Activated T-helper 1 cell treated with anti-CD3 and anti-CD28 coated beads, Interleukin-12 subunit alpha, Interleukin-12 subunit beta, Interleukin-2, Interleukin-4 antibody, amounts not matched to agents 30 ng/mL and 10 ng/mL and 1 ng/mL, durations not matched to agents 14 hours and 24 hours and 36 hours (primary cell): ENCODE results near the gene NRXN3. TPM values are rescaled to one million over a fixed set of nuclear protein-coding genes. Genes with fewer than 3 reads are reported as not detected.

ENCODE experiments used
- DNase-seq: peaks from one replicate; pipeline ENCODE4 v3.0.0; 2021; ENCODE audit warnings: low spot score
- H3K27ac Mint-ChIP-seq: one replicate; pipeline ENCODE4 v1.8.0; 2021; ENCODE audit warnings: mild to moderate bottlenecking, mixed read lengths
- H3K27me3 Mint-ChIP-seq: one replicate; pipeline ENCODE4 v1.8.0; 2022; ENCODE audit warnings: mild to moderate bottlenecking, moderate library complexity, mixed read lengths; ENCODE audit not compliant: insufficient read depth
- H3K36me3 Mint-ChIP-seq: one replicate; pipeline ENCODE4 v1.8.0; 2021; ENCODE audit warnings: low read depth, mixed read lengths
- H3K4me1 Mint-ChIP-seq: one replicate; pipeline ENCODE4 v1.8.0; 2021; ENCODE audit warnings: low read depth, mixed read lengths
- H3K4me3 Mint-ChIP-seq: one replicate; pipeline ENCODE4 v1.8.0; 2021; ENCODE audit warnings: mild to moderate bottlenecking, moderate library complexity, mixed read lengths
- H3K9me3 Mint-ChIP-seq: one replicate; pipeline ENCODE4 v1.8.0; 2021; ENCODE audit warnings: mixed read lengths
- intact Hi-C: fragments of 100-400 bp; cut with micrococcal nuclease; formaldehyde crosslinking; loops from one replicate; pipeline ENCODE4 v1.15.1; 2024
- total RNA-seq: library from RNA; stranded (reverse); gene quantifications from 2 replicates; pipeline ENCODE4 v1.2.3, GENCODE V29; 2022

Gene NRXN3
- total RNA-seq, 1 donor from 2014 or later: not detected

DNA sequence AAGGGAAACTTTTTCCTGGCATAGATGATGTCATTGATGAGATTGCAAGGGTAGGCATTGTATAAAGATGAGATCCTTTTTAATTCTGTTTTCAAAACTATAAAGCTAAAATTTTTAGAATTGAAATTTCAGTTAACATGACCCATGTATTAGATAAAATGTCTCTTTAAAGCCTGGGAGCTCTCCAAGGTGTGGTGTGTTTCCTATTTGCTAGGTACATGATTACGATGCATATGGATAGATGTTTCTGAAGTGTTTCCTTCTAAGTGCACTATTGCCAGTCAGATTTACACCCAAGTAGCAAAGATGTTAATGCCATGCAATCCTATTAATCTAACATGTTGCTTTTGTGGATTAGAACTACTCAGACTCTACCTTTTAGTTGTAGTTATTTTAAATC, 1206.4 kb downstream of the NRXN3 start:
- intact Hi-C loops: no loop called here
- H3K36me3 Mint-ChIP-seq: no peaks in the 10 kb centered on the region
- no peak for DNase-seq
- H3K27ac Mint-ChIP-seq: no peak overlapping the region
- H3K4me3 Mint-ChIP-seq: no peak overlapping the region
- no peaks in the 10 kb centered on the region for H3K4me1 Mint-ChIP-seq
- no peaks in the 10 kb centered on the region for H3K9me3 Mint-ChIP-seq
- no peaks in the 10 kb centered on the region for H3K27me3 Mint-ChIP-seq

DNA sequence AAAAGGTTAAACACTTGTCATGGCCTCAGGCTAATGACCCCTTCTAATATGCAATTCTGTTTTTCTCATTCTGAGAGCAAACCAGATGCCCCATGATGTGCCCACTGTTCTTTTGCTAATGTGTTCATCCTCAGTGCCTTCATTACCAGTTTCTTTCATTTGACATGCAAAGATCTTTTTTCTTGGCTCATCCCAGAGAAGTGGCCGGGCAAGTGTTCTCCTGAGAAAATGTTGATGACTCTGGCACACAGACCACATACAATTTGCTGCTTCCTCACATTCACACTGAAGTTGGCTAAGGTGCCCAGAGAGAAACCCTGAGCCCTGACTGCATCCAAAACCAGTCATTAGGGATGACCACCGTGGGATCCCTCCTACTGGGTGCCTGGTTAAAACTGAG, 1207.8 kb downstream of the NRXN3 start:
- DNase-seq: no peak
- no peak overlapping the region for H3K27ac Mint-ChIP-seq
- H3K4me3 Mint-ChIP-seq: no peak overlapping the region
- intact Hi-C loops: no loop called here
- no peaks in the 10 kb centered on the region for H3K36me3 Mint-ChIP-seq
- no peaks in the 10 kb centered on the region for H3K4me1 Mint-ChIP-seq
- no peaks in the 10 kb centered on the region for H3K9me3 Mint-ChIP-seq
- no peaks in the 10 kb centered on the region for H3K27me3 Mint-ChIP-seq

DNA sequence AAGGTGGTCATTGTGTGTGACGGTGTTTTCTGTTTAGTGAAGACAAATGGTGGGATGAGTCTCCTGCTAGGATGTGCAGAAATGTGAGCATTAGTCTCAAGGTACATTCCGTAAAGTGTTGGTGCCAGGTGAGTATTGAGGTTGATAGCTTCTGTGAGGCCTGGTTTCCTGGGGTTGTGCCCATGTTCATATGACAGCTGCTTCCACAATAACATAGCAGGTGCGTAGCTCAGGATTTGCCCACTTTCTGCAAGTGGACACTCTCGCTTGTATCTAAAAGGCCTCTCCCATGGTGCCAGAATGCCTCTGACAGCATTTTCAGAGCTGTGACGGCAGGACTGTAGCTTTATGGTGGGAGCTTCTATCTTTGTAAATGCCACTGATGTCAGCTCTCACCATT, 1209.1 kb downstream of the NRXN3 start:
- Mint-ChIP-seq H3K27ac (no peak overlapping the region), H3K36me3 (no peaks in the 10 kb centered on the region), H3K4me1 (no peaks in the 10 kb centered on the region), H3K27me3 (no peaks in the 10 kb centered on the region), H3K4me3 (no peak overlapping the region), H3K9me3 (peaks cover 2% of the 10 kb centered on the region)
- DNase-seq: no peak
- intact Hi-C loops: no loop called here

DNA sequence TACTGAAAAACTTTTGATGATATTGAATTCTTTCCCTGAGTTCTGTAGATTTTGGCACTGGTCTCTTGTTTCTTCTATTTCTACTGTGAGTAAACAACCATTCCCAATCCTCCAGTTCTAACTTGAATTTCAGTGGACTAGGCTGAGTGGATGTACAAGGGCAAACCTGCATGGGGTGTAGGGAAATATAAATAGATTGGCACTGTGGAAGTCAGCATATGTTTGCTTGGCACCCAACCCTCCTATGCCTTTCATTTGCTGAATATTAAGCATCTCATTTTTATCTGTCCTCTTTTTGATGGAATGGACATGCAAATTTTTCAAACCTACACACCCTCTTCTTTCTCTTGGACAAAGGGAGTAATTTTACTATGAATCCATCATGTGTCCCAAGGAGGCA, 1212.9 kb downstream of the NRXN3 start:
- H3K9me3 Mint-ChIP-seq: peaks cover 6% of the 10 kb centered on the region
- no peaks in the 10 kb centered on the region for H3K27me3 Mint-ChIP-seq
- H3K27ac Mint-ChIP-seq: no peak overlapping the region
- intact Hi-C loops: no loop called here
- no peak for DNase-seq
- no peak overlapping the region for H3K4me3 Mint-ChIP-seq
- no peaks in the 10 kb centered on the region for H3K36me3 Mint-ChIP-seq
- no peaks in the 10 kb centered on the region for H3K4me1 Mint-ChIP-seq

DNA sequence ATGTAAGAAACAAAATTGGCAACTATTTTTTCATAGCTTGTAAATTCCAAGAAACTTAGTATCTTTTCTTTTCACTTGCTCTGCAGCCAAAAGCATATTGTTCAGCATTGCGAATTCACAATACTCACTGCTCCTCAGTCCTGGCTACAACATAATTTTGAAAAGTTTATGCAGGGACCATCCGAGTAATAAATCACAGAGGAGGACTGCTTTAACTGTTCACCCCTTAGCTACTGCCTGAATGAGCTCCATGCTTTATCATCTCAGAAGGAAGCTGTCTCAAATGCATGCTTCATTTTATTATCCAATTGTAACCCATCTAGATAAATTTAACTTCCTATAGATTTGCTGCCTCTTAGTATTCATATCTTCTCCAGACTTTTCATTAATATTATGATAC, 1213.3 kb downstream of the NRXN3 start:
- no peak for DNase-seq
- H3K27me3 Mint-ChIP-seq: no peaks in the 10 kb centered on the region
- H3K9me3 Mint-ChIP-seq: peaks cover 7% of the 10 kb centered on the region
- intact Hi-C loops: no loop called here
- H3K27ac Mint-ChIP-seq: no peak overlapping the region
- H3K36me3 Mint-ChIP-seq: no peaks in the 10 kb centered on the region
- no peak overlapping the region for H3K4me3 Mint-ChIP-seq
- H3K4me1 Mint-ChIP-seq: no peaks in the 10 kb centered on the region

DNA sequence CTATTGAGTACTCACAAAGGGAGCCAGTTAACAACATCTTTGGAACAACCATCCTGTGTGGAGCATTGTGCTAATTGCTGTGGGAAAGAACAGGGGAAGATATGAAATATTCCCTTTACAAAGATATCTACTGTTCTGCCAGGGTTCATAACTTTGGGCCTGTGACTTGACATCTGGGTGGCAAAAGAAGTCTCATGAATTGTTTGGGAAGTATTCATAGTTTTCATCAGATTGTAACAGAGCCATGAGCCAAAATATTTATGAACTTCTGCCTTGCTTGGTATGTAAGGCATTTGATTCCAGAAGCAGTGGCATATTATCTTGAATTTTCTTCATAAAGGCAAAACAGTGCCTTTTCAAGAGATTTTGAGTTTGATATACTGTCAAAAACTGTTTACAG, 1224.9 kb downstream of the NRXN3 start:
- no peaks in the 10 kb centered on the region for H3K36me3 Mint-ChIP-seq
- no peak overlapping the region for H3K27ac Mint-ChIP-seq
- H3K9me3 Mint-ChIP-seq: peaks cover 3% of the 10 kb centered on the region
- no peak overlapping the region for H3K4me3 Mint-ChIP-seq
- intact Hi-C loops: no loop called here
- no peaks in the 10 kb centered on the region for H3K27me3 Mint-ChIP-seq
- no peaks in the 10 kb centered on the region for H3K4me1 Mint-ChIP-seq
- DNase-seq: no peak

DNA sequence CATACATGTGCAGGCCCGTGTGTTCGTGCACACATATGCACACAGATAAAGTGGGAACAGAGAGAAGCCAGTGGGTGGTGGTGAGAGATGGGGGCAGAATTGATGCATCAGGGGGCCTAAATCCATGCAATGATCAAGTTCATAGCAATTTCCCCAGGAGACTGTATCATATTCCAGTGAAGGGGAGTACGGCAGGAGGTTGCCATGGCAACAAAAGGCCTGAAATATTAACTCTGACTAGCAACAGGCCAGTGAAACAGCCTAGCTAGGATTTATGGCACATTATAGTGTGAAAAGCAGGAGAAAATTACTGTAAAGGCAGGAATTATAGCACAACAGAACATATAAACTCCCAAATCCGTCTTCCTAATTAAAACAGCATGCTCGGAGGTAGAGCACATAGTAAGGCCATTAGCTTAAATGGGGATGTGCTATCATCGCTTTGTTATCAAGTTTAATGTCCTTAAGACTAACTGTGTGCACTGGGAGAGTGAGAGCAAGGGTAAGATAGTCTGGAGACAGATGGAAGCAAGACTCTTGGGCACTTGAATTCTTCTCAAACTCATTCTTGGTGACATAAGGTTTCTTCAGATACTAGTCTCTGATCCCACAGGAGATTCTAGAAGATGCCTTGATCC, 1234.8 kb downstream of the NRXN3 start:
- intact Hi-C loops: no loop called here
- H3K36me3 Mint-ChIP-seq: no peaks in the 10 kb centered on the region
- H3K27me3 Mint-ChIP-seq: no peaks in the 10 kb centered on the region
- H3K27ac Mint-ChIP-seq: no peak overlapping the region
- no peaks in the 10 kb centered on the region for H3K4me1 Mint-ChIP-seq
- no peak overlapping the region for H3K4me3 Mint-ChIP-seq
- H3K9me3 Mint-ChIP-seq: no peaks in the 10 kb centered on the region
- DNase-seq: no peak

DNA sequence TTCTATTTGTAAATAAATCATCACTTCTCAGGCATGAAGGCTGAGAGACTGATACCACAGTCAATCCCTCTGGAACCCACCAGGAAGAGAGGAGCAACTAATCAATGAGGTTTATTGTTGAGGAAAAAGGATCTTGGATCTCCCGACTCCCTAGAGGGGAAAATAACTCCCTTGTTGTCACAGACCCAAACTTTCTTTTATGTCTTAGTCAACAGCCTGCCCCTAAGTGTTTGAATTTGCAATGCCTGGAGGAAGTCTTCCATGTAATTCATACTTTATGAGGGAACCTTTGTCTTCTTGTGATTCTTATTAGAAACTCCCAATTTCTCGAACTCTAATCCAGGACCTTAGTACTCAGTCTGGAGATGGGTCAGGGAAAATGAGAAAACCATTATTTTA, 1235.3 kb downstream of the NRXN3 start:
- Mint-ChIP-seq H3K4me1 (no peaks in the 10 kb centered on the region), H3K9me3 (no peaks in the 10 kb centered on the region), H3K36me3 (no peaks in the 10 kb centered on the region), H3K4me3 (no peak overlapping the region), H3K27ac (no peak overlapping the region), H3K27me3 (no peaks in the 10 kb centered on the region)
- intact Hi-C loops: no loop called here
- no peak for DNase-seq

DNA sequence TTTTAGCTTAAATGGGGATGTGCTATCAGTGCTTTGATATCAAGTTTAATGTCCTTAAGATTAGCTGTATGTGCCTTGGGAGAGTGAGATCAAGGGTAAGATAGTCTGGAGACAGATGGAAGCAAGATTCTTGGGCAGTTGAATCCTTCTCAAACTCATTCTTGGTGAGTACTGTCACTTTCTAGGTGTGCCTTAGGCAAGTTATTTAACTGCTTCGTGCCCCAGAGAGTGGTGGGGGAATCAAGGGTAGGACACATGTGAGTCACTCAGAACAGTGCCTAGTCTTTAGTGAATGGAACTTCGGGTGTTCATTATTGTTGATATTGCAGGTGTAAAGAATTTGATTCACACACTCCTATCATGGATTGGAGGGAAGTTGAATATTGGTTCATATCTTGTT, 1237.4 kb downstream of the NRXN3 start:
- H3K4me1 Mint-ChIP-seq: no peaks in the 10 kb centered on the region
- DNase-seq: no peak

DNA sequence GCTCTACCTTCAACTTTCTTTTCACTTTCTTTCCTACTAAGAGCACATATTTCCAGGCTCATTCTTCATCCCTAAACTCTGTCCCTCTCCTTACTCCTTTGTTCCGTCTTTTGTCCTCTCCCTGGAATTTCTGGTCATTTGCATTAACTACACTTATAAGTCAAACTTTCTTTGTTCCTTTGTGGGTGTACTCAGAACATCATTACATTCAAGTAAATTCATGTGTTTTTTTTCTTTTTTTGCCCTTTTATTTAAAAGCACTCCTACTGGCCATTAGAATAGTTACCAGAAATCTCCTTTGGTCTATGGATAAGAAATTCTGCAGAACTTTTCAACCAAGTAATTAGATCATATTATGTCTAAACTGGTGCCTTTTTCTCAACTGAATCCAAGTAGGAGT, 1238.5 kb downstream of the NRXN3 start:
- Mint-ChIP-seq H3K27me3 (no peaks in the 10 kb centered on the region), H3K4me3 (no peak overlapping the region)
- intact Hi-C loops: no loop called here

More for the DNA sequence above, 1237.4 kb downstream of the NRXN3 start:
- no peak overlapping the region for H3K4me3 Mint-ChIP-seq
- no peaks in the 10 kb centered on the region for H3K9me3 Mint-ChIP-seq
- intact Hi-C loops: no loop called here
- H3K36me3 Mint-ChIP-seq: no peaks in the 10 kb centered on the region
- no peaks in the 10 kb centered on the region for H3K27me3 Mint-ChIP-seq
- no peak overlapping the region for H3K27ac Mint-ChIP-seq

DNA sequence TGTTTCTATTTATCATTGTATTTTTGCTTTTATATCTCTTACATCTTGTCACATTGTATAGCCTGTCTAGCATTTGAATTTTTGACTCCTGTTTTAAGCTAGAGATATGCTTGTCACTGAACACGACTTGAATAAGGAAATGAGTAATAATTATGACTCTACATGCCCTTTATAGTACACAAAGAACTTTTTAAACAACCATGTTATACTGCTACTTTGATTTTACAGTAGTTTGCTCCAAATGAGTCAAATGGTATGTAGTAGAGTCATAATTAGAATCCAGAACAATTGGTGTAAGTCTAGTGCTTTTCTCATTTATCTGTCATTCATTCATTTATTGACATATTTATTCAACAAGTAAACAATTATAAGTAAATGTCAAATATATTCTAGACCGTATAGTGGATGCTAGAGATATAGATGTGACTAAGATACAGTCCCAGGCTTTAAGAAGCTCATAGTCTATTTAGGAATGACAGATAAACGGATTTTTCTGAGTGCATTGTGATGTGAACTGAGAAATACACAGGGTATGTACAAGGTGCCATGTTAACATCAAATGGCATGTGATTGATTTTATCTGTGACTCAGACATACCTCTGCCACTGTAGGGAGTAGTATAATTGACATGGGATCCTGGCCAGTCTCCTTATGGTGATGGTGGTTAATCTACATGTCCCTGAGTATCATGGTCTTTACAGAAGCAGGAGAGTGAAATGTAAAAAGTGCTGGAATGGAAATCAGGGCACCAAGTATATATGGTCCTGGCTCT, 1241.4 kb downstream of the NRXN3 start:
- no peak overlapping the region for H3K4me3 Mint-ChIP-seq
- no peaks in the 10 kb centered on the region for H3K36me3 Mint-ChIP-seq
- H3K27ac Mint-ChIP-seq: no peak overlapping the region
- no peaks in the 10 kb centered on the region for H3K9me3 Mint-ChIP-seq
- no peaks in the 10 kb centered on the region for H3K4me1 Mint-ChIP-seq
- DNase-seq: no peak
- no peaks in the 10 kb centered on the region for H3K27me3 Mint-ChIP-seq
- intact Hi-C loops: no loop called here

More for the DNA sequence above, 1238.5 kb downstream of the NRXN3 start:
- Mint-ChIP-seq H3K9me3 (no peaks in the 10 kb centered on the region), H3K27ac (no peak overlapping the region), H3K36me3 (no peaks in the 10 kb centered on the region), H3K4me1 (no peaks in the 10 kb centered on the region)
- DNase-seq: no peak

DNA sequence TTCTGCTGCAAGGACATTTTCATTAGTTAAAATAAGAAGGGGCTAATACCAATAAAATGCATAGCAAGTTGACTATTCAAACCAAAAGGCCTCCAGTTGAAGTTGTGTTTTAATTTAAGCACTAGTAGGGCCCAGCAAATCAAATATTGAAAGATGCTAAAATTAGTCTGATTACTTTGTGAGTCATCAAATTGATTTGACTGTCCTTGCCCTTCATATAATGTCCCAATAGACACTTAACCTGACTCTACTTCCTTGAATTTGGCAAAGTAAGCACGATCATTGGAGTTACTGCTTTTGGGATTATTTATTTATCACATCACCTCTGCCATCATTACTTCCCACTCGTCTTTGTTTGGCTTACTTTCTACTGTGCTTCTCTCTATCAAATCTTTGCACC, 1242.6 kb downstream of the NRXN3 start:
- Mint-ChIP-seq H3K27me3 (no peaks in the 10 kb centered on the region), H3K4me1 (no peaks in the 10 kb centered on the region), H3K4me3 (no peak overlapping the region), H3K36me3 (no peaks in the 10 kb centered on the region), H3K9me3 (no peaks in the 10 kb centered on the region), H3K27ac (no peak overlapping the region)
- intact Hi-C loops: no loop called here
- DNase-seq: no peak

DNA sequence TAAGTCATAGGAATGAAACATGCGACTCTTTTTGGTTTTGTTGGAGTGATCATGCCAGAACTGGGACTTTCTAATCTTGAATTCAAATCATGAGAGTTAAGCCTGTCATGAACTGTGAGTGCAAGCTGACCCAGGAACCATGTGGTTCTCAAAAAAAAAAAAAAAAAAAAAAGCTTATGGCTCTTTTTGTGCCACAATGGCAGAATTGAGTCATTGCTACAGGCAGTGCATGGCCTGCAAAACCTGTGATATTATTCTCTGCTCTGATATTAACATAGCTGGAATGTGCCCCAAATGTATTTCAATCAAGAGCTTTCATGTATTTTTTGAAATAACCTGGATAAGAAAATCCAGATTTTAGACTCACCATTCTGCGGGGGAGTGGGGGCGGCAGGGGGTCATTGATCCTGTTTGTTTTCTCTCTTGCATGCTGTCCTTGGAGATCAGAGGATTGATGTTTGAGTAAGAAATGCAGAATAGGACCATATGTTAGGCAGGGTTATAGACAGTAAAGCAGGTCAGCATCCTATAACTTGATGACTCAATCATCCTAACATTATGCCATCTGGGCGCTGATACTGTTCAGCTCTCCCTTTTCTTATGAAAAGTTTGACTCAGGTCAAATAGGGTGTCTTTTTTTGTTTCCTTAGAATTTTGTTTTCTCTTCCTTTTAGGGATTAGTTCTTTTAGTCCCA, 1243.7 kb downstream of the NRXN3 start:
- no peaks in the 10 kb centered on the region for H3K9me3 Mint-ChIP-seq
- no peak for DNase-seq
- no peaks in the 10 kb centered on the region for H3K27me3 Mint-ChIP-seq
- intact Hi-C loops: no loop called here
- no peak overlapping the region for H3K27ac Mint-ChIP-seq
- no peak overlapping the region for H3K4me3 Mint-ChIP-seq
- H3K4me1 Mint-ChIP-seq: no peaks in the 10 kb centered on the region
- H3K36me3 Mint-ChIP-seq: no peaks in the 10 kb centered on the region
